H9 (cell line): ENCODE data around the gene CLEC17A. TPM values are rescaled to one million over a fixed set of nuclear protein-coding genes. Genes with fewer than 3 reads are reported as not detected.

ENCODE experiments used
- DNase-seq: peaks from one replicate; pipeline ENCODE4 v3.0.0-alpha.2; 2017
- H2AFZ ChIP-seq: one replicate; pipeline ENCODE4 v1.6.1; 2013; ENCODE audit warnings: mild to moderate bottlenecking, low read length, control low read depth, moderate library complexity
- H2AK5ac ChIP-seq: 2 replicates; pipeline ENCODE4 v1.6.1; 2013; ENCODE audit warnings: low read length, control low read depth, mixed read lengths; ENCODE audit not compliant: insufficient read length
- H2BK120ac ChIP-seq: one replicate; pipeline ENCODE4 v1.6.1; 2013; ENCODE audit warnings: low read depth, mild to moderate bottlenecking, low read length, control low read depth, inconsistent platforms; ENCODE audit not compliant: poor library complexity, severe bottlenecking
- H2BK12ac ChIP-seq: 2 replicates; pipeline ENCODE4 v1.6.1; 2013; ENCODE audit warnings: low read length, control low read depth, mixed read lengths, low read depth; ENCODE audit not compliant: insufficient read length
- H2BK15ac ChIP-seq: 2 replicates; pipeline ENCODE4 v1.6.1; 2013; ENCODE audit warnings: low read depth, low read length, control low read depth
- H2BK20ac ChIP-seq: one replicate; pipeline ENCODE4 v1.6.1; 2013; ENCODE audit warnings: low read depth, mild to moderate bottlenecking, low read length, control low read depth, inconsistent platforms; ENCODE audit not compliant: poor library complexity, severe bottlenecking
- H2BK5ac ChIP-seq: 2 replicates; pipeline ENCODE4 v1.6.1; 2013; ENCODE audit warnings: low read length, control low read depth, mixed read lengths; ENCODE audit not compliant: insufficient read length
- H3K14ac ChIP-seq: 2 replicates; pipeline ENCODE4 v1.6.1; 2013; ENCODE audit warnings: low read length, control low read depth; ENCODE audit not compliant: insufficient read depth
- H3K18ac ChIP-seq: 2 replicates; pipeline ENCODE4 v1.6.1; 2013; ENCODE audit warnings: low read depth, mild to moderate bottlenecking, mixed read lengths, low read length, control low read depth; ENCODE audit not compliant: insufficient read length
- H3K23ac ChIP-seq: 2 replicates; pipeline ENCODE4 v1.6.1; 2013; ENCODE audit warnings: low read length, control low read depth, mixed read lengths, low read depth; ENCODE audit not compliant: insufficient read length
- H3K23me2 ChIP-seq: 2 replicates; pipeline ENCODE4 v1.6.1; 2013; ENCODE audit warnings: low read depth, mild to moderate bottlenecking, mixed read lengths, low read length, control low read depth; ENCODE audit not compliant: insufficient read length, poor library complexity, severe bottlenecking
- H3K27ac ChIP-seq: 2 replicates; pipeline ENCODE4 v1.5.1; 2013; ENCODE audit warnings: low read length, control low read depth, mixed read lengths, low read depth; ENCODE audit not compliant: insufficient read length
- H3K27me3 ChIP-seq: 2 replicates; pipeline ENCODE4 v1.6.1; 2013; ENCODE audit warnings: low read length, control low read depth, inconsistent platforms; ENCODE audit not compliant: insufficient read depth
- H3K4ac ChIP-seq: 2 replicates; pipeline ENCODE4 v1.6.1; 2013; ENCODE audit warnings: low read depth, mild to moderate bottlenecking, control low read depth, inconsistent platforms, low read length, moderate library complexity
- H3K4me1 ChIP-seq: 2 replicates; pipeline ENCODE4 v1.6.1; 2013; ENCODE audit warnings: low read length, control low read depth, inconsistent platforms; ENCODE audit not compliant: insufficient read depth
- H3K4me2 ChIP-seq: 2 replicates; pipeline ENCODE4 v1.6.1; 2013; ENCODE audit warnings: low read length, control low read depth, mixed read lengths; ENCODE audit not compliant: insufficient read length, insufficient read depth
- H3K56ac ChIP-seq: 2 replicates; pipeline ENCODE4 v1.6.1; 2013; ENCODE audit warnings: low read depth, mild to moderate bottlenecking, mixed read lengths, low read length, control low read depth; ENCODE audit not compliant: insufficient read length
- H3K79me1 ChIP-seq: 2 replicates; pipeline ENCODE4 v1.6.1; 2013; ENCODE audit warnings: low read depth, mild to moderate bottlenecking, moderate library complexity, low read length, control low read depth, inconsistent platforms; ENCODE audit not compliant: insufficient read depth, poor library complexity, severe bottlenecking
- H3K79me2 ChIP-seq: 2 replicates; pipeline ENCODE4 v1.6.1; 2013; ENCODE audit warnings: low read length, control low read depth, inconsistent platforms; ENCODE audit not compliant: insufficient read depth
- H3K9ac ChIP-seq: 2 replicates; pipeline ENCODE4 v1.6.1; 2013; ENCODE audit warnings: low read length, control low read depth, mixed read lengths; ENCODE audit not compliant: insufficient read length; ENCODE audit errors: extremely low read depth
- H3K9me3 ChIP-seq: one replicate; pipeline ENCODE4 v1.6.1; 2013; ENCODE audit warnings: low read depth, low read length, inconsistent platforms; ENCODE audit not compliant: control insufficient read depth
- H3T11ph ChIP-seq: one replicate; pipeline ENCODE4 v1.6.1; 2013; ENCODE audit warnings: mild to moderate bottlenecking, low read length, control low read depth, inconsistent platforms
- H4K20me1 ChIP-seq: one replicate; pipeline ENCODE4 v1.6.1; 2013; ENCODE audit not compliant: control insufficient read depth, insufficient read length, insufficient read depth
- H4K5ac ChIP-seq: 2 replicates; pipeline ENCODE4 v1.6.1; 2013; ENCODE audit warnings: low read depth, mild to moderate bottlenecking, mixed read lengths, low read length, control low read depth; ENCODE audit not compliant: insufficient read length
- H4K8ac ChIP-seq: replicated peaks from 2 replicates; pipeline ENCODE4 v1.6.1; 2013; ENCODE audit warnings: low read length, control low read depth, mixed read lengths, low read depth; ENCODE audit not compliant: insufficient read length
- H4K91ac ChIP-seq: 2 replicates; pipeline ENCODE4 v1.6.1; 2013; ENCODE audit warnings: low read depth, mild to moderate bottlenecking, moderate library complexity, mixed read lengths, low read length, control low read depth; ENCODE audit not compliant: insufficient read length
- H3K27ac Mint-ChIP-seq, 3 experiments: 2 replicates in 2 of 3; 3 replicates in 1 of 3; pipeline ENCODE4 v1.8.0; 2020 to 2021; ENCODE audit warnings: mixed read lengths in 3 of 3, mild to moderate bottlenecking in 1 of 3, moderate library complexity in 1 of 3
- H3K27me3 Mint-ChIP-seq: 2 replicates; pipeline ENCODE4 v1.8.0; 2021; ENCODE audit warnings: low read depth, mild to moderate bottlenecking, moderate library complexity, mixed read lengths
- H3K36me3 Mint-ChIP-seq, 3 experiments: 2 replicates in 2 of 3; 3 replicates in 1 of 3; pipeline ENCODE4 v1.8.0; 2020 to 2021; ENCODE audit warnings: low read depth in 3 of 3, mixed read lengths in 3 of 3; ENCODE audit not compliant: insufficient read depth in 1 of 3
- H3K4me1 Mint-ChIP-seq, 2 experiments: 2 replicates each; pipeline ENCODE4 v1.8.0; 2020; ENCODE audit warnings: mixed read lengths in 2 of 2
- H3K4me3 Mint-ChIP-seq, 2 experiments: 2 replicates in 1 of 2; 3 replicates in 1 of 2; pipeline ENCODE4 v1.8.0; 2020 to 2021; ENCODE audit warnings: mild to moderate bottlenecking in 2 of 2, mixed read lengths in 2 of 2, moderate library complexity in 1 of 2
- H3K9me3 Mint-ChIP-seq, 2 experiments: 2 replicates in 1 of 2; 3 replicates in 1 of 2; pipeline ENCODE4 v1.8.0; 2020; ENCODE audit warnings: mild to moderate bottlenecking in 2 of 2, mixed read lengths in 2 of 2, moderate library complexity in 1 of 2
- WGBS: extraction: QIAGEN DNeasy Blood & Tissue Kit; methylation state at CpG from one replicate; pipeline ENCODE4 v1.1.7; 2013; ENCODE audit warnings: missing lambda C conversion rate, low lambda C conversion rate, mixed read lengths; ENCODE audit not compliant: insufficient read length; ENCODE audit errors: extremely low coverage; 5-methylcytosine and 5-hydroxymethylcytosine counted together
- total RNA-seq: library from RNA; stranded (reverse); gene quantifications from 2 replicates; pipeline ENCODE4 v1.2.1, GENCODE V29; 2021
- TF ChIP-seq, protein P1 (sequence below): fragments of 200-600 bp; sonication (generic); conservative IDR thresholded peaks from 3 replicates; pipeline ENCODE4 v1.8.0; 2021; ENCODE audit warnings: antibody characterized with exemption, mild to moderate bottlenecking

Gene CLEC17A
- total RNA-seq, 1 experiment from 2014 or later, result not detected

- H3K23ac ChIP-seq, result no peak overlapping the region
- TF ChIP-seq, protein P1, sequence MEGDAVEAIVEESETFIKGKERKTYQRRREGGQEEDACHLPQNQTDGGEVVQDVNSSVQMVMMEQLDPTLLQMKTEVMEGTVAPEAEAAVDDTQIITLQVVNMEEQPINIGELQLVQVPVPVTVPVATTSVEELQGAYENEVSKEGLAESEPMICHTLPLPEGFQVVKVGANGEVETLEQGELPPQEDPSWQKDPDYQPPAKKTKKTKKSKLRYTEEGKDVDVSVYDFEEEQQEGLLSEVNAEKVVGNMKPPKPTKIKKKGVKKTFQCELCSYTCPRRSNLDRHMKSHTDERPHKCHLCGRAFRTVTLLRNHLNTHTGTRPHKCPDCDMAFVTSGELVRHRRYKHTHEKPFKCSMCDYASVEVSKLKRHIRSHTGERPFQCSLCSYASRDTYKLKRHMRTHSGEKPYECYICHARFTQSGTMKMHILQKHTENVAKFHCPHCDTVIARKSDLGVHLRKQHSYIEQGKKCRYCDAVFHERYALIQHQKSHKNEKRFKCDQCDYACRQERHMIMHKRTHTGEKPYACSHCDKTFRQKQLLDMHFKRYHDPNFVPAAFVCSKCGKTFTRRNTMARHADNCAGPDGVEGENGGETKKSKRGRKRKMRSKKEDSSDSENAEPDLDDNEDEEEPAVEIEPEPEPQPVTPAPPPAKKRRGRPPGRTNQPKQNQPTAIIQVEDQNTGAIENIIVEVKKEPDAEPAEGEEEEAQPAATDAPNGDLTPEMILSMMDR, result no peak
- H4K91ac ChIP-seq, result no peak overlapping the region
- no peak overlapping the region for H3T11ph ChIP-seq
- H3K27ac Mint-ChIP-seq, result no peak overlapping the region
- no peak overlapping the region for H2BK120ac ChIP-seq
- no peak overlapping the region for H2BK20ac ChIP-seq
- H3K4me3 Mint-ChIP-seq, result no peak overlapping the region
- no CpG with 5 or more reads among the region's 18 CpGs for WGBS
- no peak overlapping the region for H3K14ac ChIP-seq
- no peak overlapping the region for H3K4me2 ChIP-seq
- H3K79me2 ChIP-seq, result peaks cover 9% of the 10 kb centered on the region; the same call in 1 of the 2 replicates
- H3K9ac ChIP-seq, result no peak overlapping the region
- peaks cover 25 to 41% of the 10 kb centered on the region in 2 experiments for H3K4me1 Mint-ChIP-seq
- H3K18ac ChIP-seq, result no peak overlapping the region
- H2BK12ac ChIP-seq, result no peak overlapping the region
- H3K9me3 Mint-ChIP-seq, result no peaks in the 10 kb centered on the region
- H3K9me3 ChIP-seq, result no peaks in the 10 kb centered on the region
- H2BK5ac ChIP-seq, result no peak overlapping the region
- no peaks in the 10 kb centered on the region for H3K27me3 ChIP-seq
- H3K36me3 Mint-ChIP-seq, result peaks cover 11 to 27% (median 13%) of the 10 kb centered on the region in 3 experiments; a peak in 6 of 7 replicates
- no peaks in the 10 kb centered on the region for H4K20me1 ChIP-seq
- no peak overlapping the region for H2AFZ ChIP-seq
- no peak overlapping the region for H4K5ac ChIP-seq
- no peak overlapping the region for H3K56ac ChIP-seq
- H2BK15ac ChIP-seq, result no peak overlapping the region
- no peak overlapping the region for H3K27ac ChIP-seq
- H3K4ac ChIP-seq, result no peak overlapping the region
- H3K4me1 ChIP-seq, result no peaks in the 10 kb centered on the region; the same call in 1 of the 2 replicates
- no peaks in the 10 kb centered on the region for H3K79me1 ChIP-seq
- peak; percentile 26 for DNase-seq
- H4K8ac ChIP-seq, result no peak overlapping the region
- H2AK5ac ChIP-seq, result no peak overlapping the region
- H3K23me2 ChIP-seq, result peaks cover 8% of the 10 kb centered on the region
- H3K27me3 Mint-ChIP-seq, result no peaks in the 10 kb centered on the region
Measured at GRCh38 chr19:14566712-14567077, 16.2 kb upstream of the CLEC17A start.
